Measurements from ENCODE around the gene DYNC2LI1. TPM values are rescaled to one million over a fixed set of nuclear protein-coding genes. Genes with fewer than 3 reads are reported as not detected.

The DYNC2LI1 gene
- total RNA-seq, 1 donor from 2014 or later, result 28.3 TPM

Other genes starting within 250 kb of the DYNC2LI1 start
- gene THADA, start 178.0 kb upstream of the DYNC2LI1 start, total RNA-seq, result 40.8 TPM
- gene PLEKHH2, start 136.8 kb upstream of the DYNC2LI1 start, total RNA-seq, result 58.9 TPM
- gene C1GALT1C1L, start 97.6 kb upstream of the DYNC2LI1 start, total RNA-seq, result 0.49 TPM
- gene ABCG5, start 64.8 kb downstream of the DYNC2LI1 start, total RNA-seq, result not detected
- gene ABCG8, start 64.9 kb downstream of the DYNC2LI1 start, total RNA-seq, result not detected
- 59.7 TPM for gene LRPPRC, start 221.9 kb downstream of the DYNC2LI1 start, total RNA-seq